ENCODE measurements around the gene MYBPH.

MYBPH gene

DNA sequence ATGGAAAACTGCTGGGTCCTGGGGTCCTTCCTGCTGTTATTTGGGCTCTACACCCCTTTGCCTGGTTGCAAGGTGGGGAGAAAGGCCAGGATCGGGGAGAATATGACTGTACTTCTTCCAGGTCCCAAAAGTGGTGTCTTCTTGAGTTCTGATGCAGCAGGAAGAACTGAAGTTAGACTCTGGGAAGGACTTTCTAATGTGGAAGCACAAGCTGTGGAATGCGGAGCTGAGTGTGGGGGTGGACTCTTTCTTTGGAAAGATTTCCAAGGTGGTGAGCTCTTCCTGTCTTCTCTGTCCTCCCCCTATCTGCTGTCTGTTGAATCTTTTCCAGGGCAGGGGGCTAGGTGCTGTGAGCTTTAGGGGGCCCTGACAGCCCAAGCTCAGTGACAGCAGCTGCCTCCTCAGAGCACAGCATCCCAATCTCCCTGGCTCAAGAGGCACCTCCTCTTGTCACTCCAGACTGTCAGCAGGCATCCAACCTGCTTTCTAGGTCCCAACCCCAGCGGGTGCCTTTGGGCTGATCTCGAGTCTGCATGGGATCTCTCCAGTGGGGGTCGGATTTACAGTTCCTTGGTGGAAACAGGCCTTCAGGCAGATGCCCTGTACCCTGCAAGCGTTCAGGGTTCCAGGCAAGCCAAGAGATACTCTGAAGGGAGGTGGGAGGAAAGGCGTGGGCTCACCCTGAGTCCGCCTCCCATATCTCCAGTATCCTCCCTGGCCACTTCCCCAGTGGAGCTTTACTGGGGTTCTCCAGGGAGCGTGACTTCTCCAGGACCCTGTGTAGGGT lies 24.9 kb downstream of the MYBPH start:
- TF ChIP-seq, protein P1, sequence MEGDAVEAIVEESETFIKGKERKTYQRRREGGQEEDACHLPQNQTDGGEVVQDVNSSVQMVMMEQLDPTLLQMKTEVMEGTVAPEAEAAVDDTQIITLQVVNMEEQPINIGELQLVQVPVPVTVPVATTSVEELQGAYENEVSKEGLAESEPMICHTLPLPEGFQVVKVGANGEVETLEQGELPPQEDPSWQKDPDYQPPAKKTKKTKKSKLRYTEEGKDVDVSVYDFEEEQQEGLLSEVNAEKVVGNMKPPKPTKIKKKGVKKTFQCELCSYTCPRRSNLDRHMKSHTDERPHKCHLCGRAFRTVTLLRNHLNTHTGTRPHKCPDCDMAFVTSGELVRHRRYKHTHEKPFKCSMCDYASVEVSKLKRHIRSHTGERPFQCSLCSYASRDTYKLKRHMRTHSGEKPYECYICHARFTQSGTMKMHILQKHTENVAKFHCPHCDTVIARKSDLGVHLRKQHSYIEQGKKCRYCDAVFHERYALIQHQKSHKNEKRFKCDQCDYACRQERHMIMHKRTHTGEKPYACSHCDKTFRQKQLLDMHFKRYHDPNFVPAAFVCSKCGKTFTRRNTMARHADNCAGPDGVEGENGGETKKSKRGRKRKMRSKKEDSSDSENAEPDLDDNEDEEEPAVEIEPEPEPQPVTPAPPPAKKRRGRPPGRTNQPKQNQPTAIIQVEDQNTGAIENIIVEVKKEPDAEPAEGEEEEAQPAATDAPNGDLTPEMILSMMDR (IDR thresholded peaks at IDR 0.05; ENCODE audit: insufficient read depth, low read depth, low read length, missing control alignments), result no peak
- no peak for DNase-seq (ENCODE audit: low read depth)
- no peak overlapping the region for H3K4me3 ChIP-seq (ENCODE audit: low read depth, low read length)

DNA sequence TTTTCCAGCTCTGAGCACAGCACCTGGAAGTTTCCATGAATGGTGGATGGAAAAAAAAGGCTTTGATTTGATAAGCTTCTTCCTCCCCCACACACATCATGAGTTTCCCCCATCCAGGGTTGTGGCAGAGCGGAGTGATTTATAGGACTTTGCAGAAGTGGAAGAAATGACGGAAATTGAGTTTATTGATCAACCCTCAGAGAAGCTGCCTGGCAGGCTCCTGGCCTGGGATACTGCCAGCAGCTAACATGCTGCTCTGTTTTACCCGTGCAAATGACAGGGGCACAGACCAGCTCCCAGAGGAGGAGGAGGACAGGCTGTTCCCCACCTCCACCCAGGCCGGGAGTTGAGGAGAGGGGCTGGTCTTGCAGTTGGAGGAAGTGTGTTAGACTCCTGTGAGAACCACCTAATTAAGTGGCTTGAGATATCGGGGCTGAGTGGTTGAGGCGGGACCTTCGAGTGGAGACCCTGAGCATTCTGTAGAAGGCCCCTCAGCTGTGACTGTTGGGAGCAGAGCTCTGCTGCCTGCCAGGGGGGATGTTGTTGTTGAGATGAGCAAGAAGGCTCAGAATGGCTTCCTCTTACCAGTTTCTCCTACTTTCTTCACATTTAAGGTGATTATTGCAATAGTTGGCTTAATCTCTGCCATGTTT lies 26.3 kb downstream of the MYBPH start:
- no peak overlapping the region for H3K4me3 ChIP-seq (ENCODE audit: low read depth, low read length)
- TF ChIP-seq, protein P1 (IDR thresholded peaks at IDR 0.05; ENCODE audit: insufficient read depth, low read depth, low read length, missing control alignments), result no peak
- DNase-seq (ENCODE audit: low read depth), result no peak

DNA sequence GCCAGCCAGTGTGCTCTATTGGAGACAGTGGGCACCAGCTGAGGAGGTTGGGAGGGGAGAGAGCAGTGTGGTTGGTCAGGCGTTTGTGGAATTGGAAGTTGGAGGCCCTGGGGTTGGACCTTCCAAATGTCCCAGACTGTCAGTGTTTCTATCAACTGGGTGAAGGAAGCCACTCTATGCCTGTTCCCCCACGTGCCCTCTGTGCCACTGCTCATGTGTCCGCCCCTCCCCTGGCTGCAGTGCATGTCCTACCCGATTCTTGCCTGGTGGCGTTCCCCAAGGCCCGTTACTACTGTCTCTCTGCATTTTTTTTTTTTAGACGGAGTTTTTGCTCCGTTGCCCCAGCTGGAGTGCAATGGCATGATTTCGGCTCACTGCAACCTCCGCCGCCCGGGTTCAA lies 27.0 kb downstream of the MYBPH start:
- H3K4me3 ChIP-seq (ENCODE audit: low read depth, low read length), result no peak overlapping the region
- no peak for DNase-seq (ENCODE audit: low read depth)
- TF ChIP-seq, protein P1 (IDR thresholded peaks at IDR 0.05; ENCODE audit: insufficient read depth, low read depth, low read length, missing control alignments), result no peak

DNA sequence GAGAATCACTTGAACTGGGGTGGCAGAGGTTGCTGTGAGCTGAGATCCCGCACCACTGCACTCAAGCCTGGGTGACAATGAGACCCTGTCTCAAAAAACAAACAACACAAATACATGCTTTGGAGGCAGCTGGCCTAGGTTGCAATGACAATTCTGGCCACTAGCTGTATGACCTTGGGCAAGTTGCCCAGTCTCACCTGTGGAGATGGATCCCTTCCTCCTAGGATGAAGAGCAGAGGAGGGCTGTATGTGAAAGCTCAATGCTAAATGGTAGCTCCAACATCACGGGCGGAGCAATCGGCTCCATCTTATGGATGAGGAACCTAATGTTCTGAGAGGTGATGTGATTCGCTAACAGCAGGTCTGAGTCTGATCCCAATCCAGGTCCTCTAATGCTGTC lies 27.5 kb downstream of the MYBPH start:
- no peak overlapping the region for H3K4me3 ChIP-seq (ENCODE audit: low read depth, low read length)
- TF ChIP-seq, protein P1 (IDR thresholded peaks at IDR 0.05; ENCODE audit: insufficient read depth, low read depth, low read length, missing control alignments), result peak; percentile 48
- DNase-seq (ENCODE audit: low read depth), result no peak

DNA sequence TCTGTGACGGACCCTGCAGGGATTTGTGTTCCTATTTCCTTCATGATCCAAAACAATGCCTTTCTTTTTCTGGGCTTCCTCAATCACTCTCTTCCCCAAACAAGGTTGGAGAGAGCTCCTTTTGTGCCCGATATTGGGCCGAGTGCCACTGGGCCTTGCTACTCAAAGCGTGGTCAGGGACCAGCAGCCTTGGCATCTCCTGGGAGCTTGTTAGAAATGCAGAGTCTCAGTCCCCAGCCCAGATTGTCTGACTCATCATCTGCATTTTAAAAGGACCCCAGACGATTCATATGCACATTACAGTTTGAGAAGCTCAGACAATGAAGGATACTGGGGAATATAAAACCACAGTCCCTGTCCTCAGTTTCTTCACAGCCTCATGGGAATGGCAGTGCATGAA lies 28.2 kb downstream of the MYBPH start:
- TF ChIP-seq, protein P1 (IDR thresholded peaks at IDR 0.05; ENCODE audit: insufficient read depth, low read depth, low read length, missing control alignments), result no peak
- no peak overlapping the region for H3K4me3 ChIP-seq (ENCODE audit: low read depth, low read length)
- DNase-seq (ENCODE audit: low read depth), result no peak

DNA sequence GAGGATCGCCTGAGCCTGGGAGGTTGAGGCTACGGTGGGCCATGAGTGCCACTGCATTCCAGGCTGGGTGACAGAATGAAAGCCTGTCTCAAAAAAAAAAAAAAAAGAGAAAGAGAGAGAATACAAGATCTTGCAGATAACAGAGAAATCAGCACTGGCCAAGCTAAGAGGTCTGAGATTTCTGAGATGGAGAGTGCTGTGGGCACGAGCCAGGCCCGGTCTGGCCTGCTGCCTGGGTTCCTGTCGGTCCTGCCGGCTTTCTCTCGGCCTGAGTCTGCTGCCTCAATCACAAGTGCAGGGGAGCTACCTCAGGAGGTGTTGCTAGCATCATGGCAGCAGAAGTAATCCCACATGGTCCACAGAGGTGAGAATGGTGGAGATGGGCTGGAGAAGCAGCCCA lies 29.1 kb downstream of the MYBPH start:
- no peak overlapping the region for H3K4me3 ChIP-seq (ENCODE audit: low read depth, low read length)
- DNase-seq (ENCODE audit: low read depth), result no peak
- TF ChIP-seq, protein P1 (IDR thresholded peaks at IDR 0.05; ENCODE audit: insufficient read depth, low read depth, low read length, missing control alignments), result no peak
